GM18873 (cell line): Measurements from ENCODE around the gene ZDHHC20.
"Not testable (repeated sequence)": the region's sequence is repeated elsewhere in the genome, so short reads cannot be mapped to it uniquely, and the experiment has no call there.

Source experiments
- ATAC-seq: cut with Tn5 transposase; IDR thresholded peaks from one replicate; pipeline ENCODE4 v1.9.1; 2021; ENCODE audit warnings: mild to moderate bottlenecking, moderate library complexity, moderate number of reproducible peaks; ENCODE audit not compliant: unreplicated experiment, low FRiP score

The ZDHHC20 gene

GRCh38 chr13:21436582-21436981 is 22.5 kb downstream of the ZDHHC20 start:
- no peak for ATAC-seq

- peak; percentile 99 for ATAC-seq
Measured at GRCh38 chr13:21435687-21436151, 23.4 kb downstream of the ZDHHC20 start.

DNA sequence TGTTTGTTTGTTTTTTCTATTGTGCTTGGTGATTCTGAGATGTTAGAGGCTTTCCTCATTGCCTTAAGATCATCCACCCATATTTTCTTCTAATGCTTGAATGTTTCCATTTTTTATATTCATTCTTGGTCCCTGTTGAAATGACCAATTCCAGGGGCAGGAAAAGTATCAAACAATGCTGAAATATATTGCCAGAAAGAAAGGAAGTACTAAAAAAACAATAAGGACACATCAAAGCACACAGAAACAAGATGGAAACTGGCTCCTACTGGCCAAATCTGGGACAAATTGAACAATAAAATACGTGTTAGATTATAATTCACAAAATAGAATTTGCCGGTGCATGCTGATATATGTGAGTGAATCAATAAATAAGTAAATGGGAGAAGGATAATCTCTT is 23.9 kb downstream of the ZDHHC20 start:
- ATAC-seq, result no peak

GRCh38 chr13:21434588-21434987 is 24.5 kb downstream of the ZDHHC20 start:
- no peak for ATAC-seq

GRCh38 chr13:21429211-21429610 is 29.9 kb downstream of the ZDHHC20 start:
- no peak for ATAC-seq

GRCh38 chr13:21427741-21428140 is 31.4 kb downstream of the ZDHHC20 start:
- ATAC-seq, result no peak

- ATAC-seq, result no peak
Measured at GRCh38 chr13:21426238-21426637, 32.9 kb downstream of the ZDHHC20 start.

- no peak for ATAC-seq
Measured at GRCh38 chr13:21420706-21421105, 38.4 kb downstream of the ZDHHC20 start.

- no peak for ATAC-seq
Measured at GRCh38 chr13:21413013-21413412, 46.1 kb downstream of the ZDHHC20 start.

DNA sequence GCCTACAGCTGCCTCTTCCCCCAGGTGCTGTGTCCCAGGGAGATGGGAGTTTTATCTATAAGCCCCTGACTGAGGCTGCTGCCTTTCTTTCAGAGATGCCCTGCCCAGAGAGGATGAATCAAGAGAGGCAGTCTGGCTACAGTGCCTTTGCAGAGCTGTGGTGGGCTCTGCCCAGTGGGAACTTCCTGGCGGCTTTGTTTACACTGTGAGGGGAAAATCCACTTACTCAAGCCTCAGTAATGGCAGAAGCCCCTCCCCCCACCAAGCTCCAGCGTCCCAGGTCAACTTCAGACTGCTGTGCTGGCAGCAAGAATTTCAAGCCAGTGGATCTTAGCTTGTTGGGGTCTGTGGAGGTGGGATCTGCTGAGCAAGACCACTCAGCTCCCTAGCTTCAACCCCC is 48.6 kb downstream of the ZDHHC20 start:
- ATAC-seq, result not testable (repeated sequence)

DNA sequence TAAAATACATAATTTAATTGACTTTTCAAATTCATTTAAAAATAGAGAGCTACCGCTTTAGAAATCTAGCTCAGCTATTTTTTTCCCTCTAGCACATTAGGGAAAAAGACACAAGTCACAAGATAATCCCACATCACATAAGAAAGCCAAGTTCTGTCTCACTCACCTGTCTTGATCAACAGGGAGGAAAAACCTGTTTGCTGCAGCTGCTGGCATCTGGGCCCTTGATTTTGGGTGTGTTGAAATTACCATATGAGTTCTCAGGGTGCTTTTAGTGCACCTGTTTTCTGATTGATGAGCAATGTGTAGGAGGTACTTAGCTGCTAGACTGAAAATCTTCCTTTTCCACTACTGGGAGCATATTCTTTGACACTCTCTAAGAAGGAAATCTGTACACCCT is 53.8 kb downstream of the ZDHHC20 start:
- ATAC-seq, result no peak

DNA sequence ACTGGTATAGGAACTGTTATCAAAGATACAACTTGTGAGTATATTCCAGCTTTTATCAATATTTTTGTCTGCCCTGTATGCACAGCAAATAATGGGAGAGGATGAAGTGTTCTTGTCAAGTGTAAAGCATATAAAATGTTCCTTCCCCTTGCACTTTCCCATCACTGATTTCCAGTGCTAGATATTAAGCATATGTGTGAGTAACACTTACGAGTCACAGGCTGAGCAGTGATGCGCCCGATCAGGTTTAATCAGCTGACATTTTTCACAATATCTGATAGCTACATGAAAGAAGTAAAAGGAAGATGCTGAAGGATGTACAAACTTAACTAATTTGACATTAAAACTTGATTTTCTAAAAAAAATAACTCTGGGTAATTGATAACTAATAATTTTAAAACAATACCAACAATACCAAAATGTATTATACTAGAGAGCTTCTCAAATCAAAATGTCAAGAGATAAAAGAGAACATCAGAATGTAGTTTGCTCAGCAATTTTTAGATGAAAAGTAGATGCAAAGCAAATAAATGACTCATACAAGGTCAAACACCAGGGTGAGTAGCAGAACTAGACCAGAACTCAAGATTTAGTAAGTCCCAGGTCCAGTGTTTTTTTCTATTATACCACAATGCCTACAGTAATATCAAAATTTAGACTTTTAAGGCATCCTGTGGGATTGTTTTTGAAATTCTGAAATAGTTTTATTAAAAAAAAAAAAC is 56.4 kb downstream of the ZDHHC20 start:
- ATAC-seq, result no peak

GRCh38 chr13:21399741-21400140 is 59.4 kb downstream of the ZDHHC20 start:
- no peak for ATAC-seq

GRCh38 chr13:21395953-21396352 is 63.1 kb downstream of the ZDHHC20 start:
- no peak for ATAC-seq

- no peak for ATAC-seq
Measured at GRCh38 chr13:21389124-21389523, 70.0 kb downstream of the ZDHHC20 start.

DNA sequence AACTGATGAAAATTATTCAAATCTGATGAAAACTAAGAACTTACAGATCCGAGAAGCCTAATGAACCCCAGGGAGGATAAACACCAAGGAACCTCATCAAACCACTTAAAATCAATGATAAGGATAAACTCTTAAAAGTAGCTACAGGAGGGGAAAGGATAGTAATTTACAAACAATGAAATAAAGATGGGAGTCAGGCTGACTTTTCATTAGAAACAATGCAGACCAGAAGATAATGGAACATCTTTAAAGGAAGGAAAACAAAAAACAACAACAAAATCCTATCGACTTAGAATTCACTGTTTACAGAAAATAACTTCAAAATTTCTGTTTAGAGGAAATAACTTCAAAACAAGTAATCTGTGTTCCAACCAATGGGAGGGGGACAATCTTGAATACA is 73.4 kb downstream of the ZDHHC20 start:
- ATAC-seq, result no peak

- ATAC-seq, result no peak
Measured at GRCh38 chr13:21383090-21383489, 76.0 kb downstream of the ZDHHC20 start.

- not testable (repeated sequence) for ATAC-seq
Measured at GRCh38 chr13:21376998-21377985, 81.8 kb downstream of the ZDHHC20 start.

DNA sequence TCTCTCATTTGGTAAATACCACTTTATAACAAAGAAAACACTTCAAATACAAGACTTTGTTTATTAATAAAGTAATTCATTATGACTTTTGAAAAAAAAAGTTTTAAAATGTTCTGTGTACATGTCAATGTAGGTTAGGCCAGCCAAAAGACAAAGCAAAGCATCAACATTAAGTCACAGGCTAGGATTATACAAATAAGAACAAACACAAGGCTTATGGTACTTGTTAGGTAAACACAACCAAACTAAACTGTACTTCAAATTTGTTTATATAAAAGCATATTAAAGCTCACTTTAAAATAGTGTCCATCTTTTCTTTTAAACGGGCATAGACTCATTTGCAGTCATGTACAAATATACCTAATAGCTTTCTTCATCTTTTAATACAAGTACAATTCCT is 86.6 kb downstream of the ZDHHC20 start:
- no peak for ATAC-seq

DNA sequence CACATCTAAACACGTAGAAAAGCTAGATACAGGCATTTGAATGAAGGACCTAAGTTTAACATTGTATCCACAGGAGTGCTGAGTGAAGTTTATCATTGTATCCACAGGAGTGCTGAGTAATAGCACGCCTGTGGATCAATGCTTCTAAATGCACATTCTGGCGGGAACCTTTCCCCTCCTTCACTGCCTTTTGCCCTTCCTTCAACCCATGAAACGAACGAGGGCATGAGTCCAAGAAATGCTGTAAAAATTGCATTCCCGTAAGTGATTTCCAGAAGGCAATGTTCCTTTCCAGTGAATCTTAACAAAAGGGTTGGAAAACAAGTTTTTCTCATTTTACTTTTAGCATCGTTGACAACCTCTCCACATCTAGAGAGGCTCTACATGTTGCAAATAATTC is 88.1 kb downstream of the ZDHHC20 start:
- ATAC-seq, result no peak

DNA sequence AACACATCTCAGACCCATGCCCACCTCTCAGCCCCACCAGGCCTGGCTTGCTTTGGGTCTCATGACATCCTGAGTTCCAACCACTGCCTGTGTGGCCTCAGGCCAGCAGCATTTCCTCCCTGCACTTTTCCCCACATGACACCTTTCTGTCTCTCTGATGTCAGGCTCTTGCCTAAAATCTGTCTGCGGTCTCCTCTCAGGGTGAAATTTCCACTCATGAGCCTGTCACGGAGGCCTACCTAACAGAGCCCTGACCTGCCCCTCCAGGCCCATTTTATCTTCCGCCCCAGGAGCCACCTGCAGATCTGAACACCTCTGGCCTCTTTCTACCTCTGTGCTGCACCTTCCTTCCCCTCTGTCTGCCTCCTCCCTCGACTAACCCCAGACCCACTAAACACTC is 93.5 kb downstream of the ZDHHC20 start:
- no peak for ATAC-seq
